Esophagus muscularis mucosa (tissue), 4 donors: ENCODE measurements around the gene SERPINA10. TPM values are rescaled to one million over a fixed set of nuclear protein-coding genes. Genes with fewer than 3 reads are reported as not detected.

Experiments
- DNase-seq: peaks from one replicate; pipeline ENCODE4 v3.0.0-alpha.2; 2017; ENCODE audit errors: extremely low spot score
- H3K27ac ChIP-seq, 4 donors: fragments of 200-600 bp; sonication (generic); replicated peaks in 1 of 4; 1 replicate in 3 of 4; 2 replicates in 1 of 4; pipeline ENCODE4 v1.5.1; 2016 to 2019; ENCODE audit warnings: mild to moderate bottlenecking in 1 of 4
- H3K27me3 ChIP-seq, 4 donors: fragments of 200-600 bp; sonication (generic); one replicate each; pipeline versions ENCODE4 v1.5.1 to v1.6.0; 2016 to 2019
- H3K36me3 ChIP-seq, 4 donors: fragments of 200-600 bp; sonication (generic); one replicate each; pipeline ENCODE4 v1.5.1; 2016 to 2019
- H3K4me1 ChIP-seq, 4 donors: fragments of 200-600 bp; sonication (generic); one replicate each; pipeline ENCODE4 v1.5.1; 2016 to 2019
- H3K4me3 ChIP-seq, 4 donors: fragments of 200-600 bp; sonication (generic); 1 replicate in 2 of 4; 2 replicates in 2 of 4; pipeline ENCODE4 v1.5.1; 2016 to 2019; ENCODE audit warnings: mild to moderate bottlenecking in 4 of 4, moderate library complexity in 1 of 4
- H3K9me3 ChIP-seq, 4 donors: fragments of 200-600 bp; sonication (generic); 1 replicate in 3 of 4; 2 replicates in 1 of 4; pipeline ENCODE4 v1.5.1; 2016 to 2019
- CTCF ChIP-seq, 3 experiments: fragments of 200-600 bp in 2 of 3; fragments of 450-650 bp in 1 of 3; sonication (generic) in 2 of 3; IDR thresholded peaks; one replicate each; pipeline ENCODE4 v1.5.1; 2017 to 2019; ENCODE audit warnings: antibody characterized with exemption in 3 of 3, mild to moderate bottlenecking in 2 of 3, moderate library complexity in 1 of 3
- EP300 ChIP-seq: sonication (generic); formaldehyde crosslinking; IDR thresholded peaks from one replicate; pipeline ENCODE4 v1.6.1; 2017; ENCODE audit warnings: antibody characterized with exemption
- POLR2A ChIP-seq: fragments of 450-650 bp; IDR thresholded peaks from one replicate; pipeline ENCODE4 v1.6.1; 2017; ENCODE audit warnings: antibody characterized with exemption, moderate library complexity, mild to moderate bottlenecking, low read depth
- POLR2AphosphoS5 ChIP-seq, 2 donors: sonication (generic); formaldehyde crosslinking; IDR thresholded peaks; one replicate each; pipeline ENCODE4 v1.6.1; 2017; ENCODE audit warnings: antibody characterized with exemption in 2 of 2
- WGBS: methylation state at CpG from one replicate; pipeline ENCODE4 v1.1.5; 2018; 5-methylcytosine and 5-hydroxymethylcytosine counted together
- intact Hi-C: fragments of 100-400 bp; cut with DNase I; formaldehyde crosslinking; loops from one replicate; pipeline ENCODE4 v1.15.1; 2023
- total RNA-seq, 4 donors: library from RNA; depleted of rRNA; stranded (reverse); fragments of >200 nt; gene quantifications; one replicate each; pipeline versions ENCODE4 v1.1.0 to v1.2.1, GENCODE V29; 2016

Gene SERPINA10
- total RNA-seq, 4 donors from 2014 or later, result not detected

- Histone ChIP-seq H3K4me1 (no peaks in the 10 kb centered on the region), H3K27ac (no peak overlapping the region), H3K36me3 (no peaks in the 10 kb centered on the region), H3K9me3 (no peaks in the 10 kb centered on the region), H3K4me3 (no peak overlapping the region), H3K27me3 (peaks cover 0 to 3% (median 0%) of the 10 kb centered on the region in 4 donors)
- DNase-seq, result no peak
- WGBS, result 83% methylated on average over 10 of the region's 13 CpGs
- intact Hi-C loops, result no loop called here
- TF ChIP-seq POLR2AphosphoS5 (IDR thresholded peaks at IDR 0.05), result no peak
- no peak for TF ChIP-seq POLR2A
- no peak for TF ChIP-seq CTCF (IDR thresholded peaks at IDR 0.05)
- no peak for TF ChIP-seq EP300
Observed at GRCh38 chr14:94291159-94291905, 1.7 kb downstream of the SERPINA10 start.

GRCh38 chr14:94290197-94290596 is 2.9 kb downstream of the SERPINA10 start:
- DNase-seq, result no peak
- no peak for TF ChIP-seq POLR2AphosphoS5 (IDR thresholded peaks at IDR 0.05)
- no peak for TF ChIP-seq CTCF (IDR thresholded peaks at IDR 0.05)
- no peak for TF ChIP-seq POLR2A
- no peak for TF ChIP-seq EP300
- Histone ChIP-seq H3K27ac (no peak overlapping the region), H3K9me3 (no peaks in the 10 kb centered on the region), H3K4me1 (no peaks in the 10 kb centered on the region), H3K4me3 (no peak overlapping the region), H3K27me3 (peaks cover 0 to 3% (median 0%) of the 10 kb centered on the region in 4 donors), H3K36me3 (no peaks in the 10 kb centered on the region)
- intact Hi-C loops, result no loop called here
- WGBS, result 76% methylated on average over 7 of the region's 8 CpGs

DNA sequence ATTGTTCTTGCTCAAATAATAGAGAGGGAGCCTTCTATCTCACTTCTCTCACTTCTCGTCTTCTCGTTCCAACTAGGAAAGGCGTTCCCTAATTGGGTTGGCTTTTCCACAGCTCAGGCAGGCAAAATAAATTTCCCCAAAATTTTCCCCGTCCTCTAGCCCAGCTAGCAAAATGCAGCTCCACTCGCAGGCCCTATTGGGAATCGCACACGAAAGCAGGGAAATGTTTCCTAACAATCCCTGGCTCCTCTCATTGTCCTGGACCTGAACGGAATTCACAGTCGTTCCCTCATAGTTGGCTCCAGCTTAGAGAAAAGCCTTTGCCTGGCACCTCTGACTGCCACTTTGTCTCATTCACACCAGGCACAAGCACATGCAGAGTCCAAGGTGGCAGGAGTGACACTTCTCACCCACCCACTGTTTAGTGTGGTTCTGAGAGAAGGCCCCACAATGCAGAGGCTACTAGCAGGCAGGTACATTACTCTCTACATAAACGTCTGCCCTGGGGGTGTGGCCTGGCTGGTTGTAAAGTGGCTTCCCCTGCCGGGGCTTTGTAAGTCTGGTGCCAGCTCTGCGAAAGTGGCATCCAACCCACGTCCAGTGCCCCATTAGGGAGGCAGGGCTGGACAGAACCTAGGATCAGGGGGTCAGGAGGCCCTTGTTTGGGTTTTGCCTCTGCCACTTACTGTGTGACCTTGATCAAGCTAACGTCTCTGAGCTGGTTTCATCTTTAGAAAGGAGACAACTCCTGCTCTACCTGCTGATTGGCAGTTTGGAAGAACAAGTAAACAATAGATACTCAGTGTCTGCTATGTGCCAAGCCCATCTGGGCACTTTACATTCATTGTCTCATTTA is 4.2 kb downstream of the SERPINA10 start:
- no peak for DNase-seq
- Histone ChIP-seq H3K9me3 (no peaks in the 10 kb centered on the region), H3K36me3 (no peaks in the 10 kb centered on the region), H3K4me3 (no peak overlapping the region), H3K27ac (no peak overlapping the region), H3K4me1 (no peaks in the 10 kb centered on the region), H3K27me3 (peaks cover 0 to 3% (median 0%) of the 10 kb centered on the region in 4 donors)
- TF ChIP-seq POLR2AphosphoS5 (IDR thresholded peaks at IDR 0.05) (no peak), CTCF (IDR thresholded peaks at IDR 0.05) (no peak), POLR2A (no peak), EP300 (no peak)
- WGBS, result 76% methylated on average over 10 of the region's 14 CpGs
- intact Hi-C loops, result no loop called here

- DNase-seq, result no peak
- H3K9me3 ChIP-seq, result no peaks in the 10 kb centered on the region
- H3K27me3 ChIP-seq, result no peaks in the 10 kb centered on the region
- no peaks in the 10 kb centered on the region for H3K4me1 ChIP-seq
- no peaks in the 10 kb centered on the region for H3K36me3 ChIP-seq
- no peak for TF ChIP-seq CTCF (IDR thresholded peaks at IDR 0.05)
- TF ChIP-seq POLR2AphosphoS5 (IDR thresholded peaks at IDR 0.05), result no peak
- TF ChIP-seq EP300, result no peak
- no peak for TF ChIP-seq POLR2A
- no peak overlapping the region for H3K4me3 ChIP-seq
- intact Hi-C loops, result no loop called here
- no peak overlapping the region for H3K27ac ChIP-seq
Observed at GRCh38 chr14:94285158-94285557, 7.9 kb downstream of the SERPINA10 start.
